K562 treated with DMSO at 1 percent for 48 hours (cell line): ENCODE results near the gene ZNF182. TPM values are rescaled to one million over a fixed set of nuclear protein-coding genes. Genes with fewer than 3 reads are reported as not detected.

Experiments
- total RNA-seq: library from RNA; unstranded; fragments of 300-600 nt; gene quantifications from 2 replicates; pipeline ENCODE4 v1.2.3, GENCODE V29; 2022; ENCODE audit warnings: low replicate concordance; ENCODE audit errors: extremely low read depth

The ZNF182 gene
- not detected in 2 replicates for total RNA-seq

GRCh38 chrX:48003758-48004457 lies at the start of gene ZNF182:
TSS of gene ZNF182 (minus strand) at chrX:48003989. CDS start at chrX:48002609, 1,380 bp downstream.

GRCh38 chrX:48006688-48007087 lies 2.9 kb upstream of the ZNF182 start, which contains the start of gene SPACA5:
TSS of gene SPACA5 (plus strand) at chrX:48006988. CDS start at chrX:48007803, 815 bp downstream.

Other genes starting within 250 kb of the ZNF182 start
- gene ZNF81, start 167.1 kb downstream of the ZNF182 start, total RNA-seq: not detected in 2 replicates
- not detected in 2 replicates for gene SPACA5, start 3.0 kb upstream of the ZNF182 start, total RNA-seq
- not detected in 2 replicates for gene ZNF630, start 67.7 kb upstream of the ZNF182 start, total RNA-seq
- gene SPACA5B, start 126.6 kb upstream of the ZNF182 start, total RNA-seq: not detected in 2 replicates
- gene SSX5, start 192.8 kb upstream of the ZNF182 start, total RNA-seq: not detected in 2 replicates